Posterior cingulate gyrus (tissue), 11 donors: ENCODE results near the gene PHACTR3.
A peak's percentile ranks its signal among the peaks of the same experiment; 100 is the strongest.

Experiments used
- DNase-seq, 10 donors: peaks; one replicate each; pipeline versions ENCODE4 v3.0.0 to v3.0.0-alpha.2; 2020 to 2021; ENCODE audit warnings: mixed read lengths in 3 of 10
- intact Hi-C: fragments of 100-400 bp; cut with DNase I; formaldehyde crosslinking; loops from one replicate; pipeline ENCODE4 v1.15.1; 2023

Gene PHACTR3

DNA sequence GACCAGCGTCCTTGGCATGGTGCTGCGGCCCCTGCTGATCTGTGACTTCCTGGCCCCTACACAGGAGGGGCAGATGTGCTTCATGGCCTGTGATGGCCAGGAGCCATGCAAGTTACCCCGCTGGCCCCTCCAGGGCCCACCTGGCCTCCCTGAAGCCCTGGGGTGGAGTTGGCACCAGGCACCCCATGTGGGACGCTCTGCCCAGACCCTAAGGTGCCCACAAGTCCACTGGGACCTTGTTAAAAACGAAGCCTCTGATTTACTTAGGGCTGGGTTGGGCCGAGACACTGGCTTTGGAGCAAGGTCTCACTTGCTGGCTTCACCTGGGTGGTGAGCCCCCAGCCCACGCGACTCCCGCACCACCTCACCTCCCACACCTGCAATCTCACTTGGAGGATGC is 139.0 kb downstream of the PHACTR3 start:
- peak in 1 of 10 donors; percentile 60 for DNase-seq
- intact Hi-C loops, result no loop called here

DNA sequence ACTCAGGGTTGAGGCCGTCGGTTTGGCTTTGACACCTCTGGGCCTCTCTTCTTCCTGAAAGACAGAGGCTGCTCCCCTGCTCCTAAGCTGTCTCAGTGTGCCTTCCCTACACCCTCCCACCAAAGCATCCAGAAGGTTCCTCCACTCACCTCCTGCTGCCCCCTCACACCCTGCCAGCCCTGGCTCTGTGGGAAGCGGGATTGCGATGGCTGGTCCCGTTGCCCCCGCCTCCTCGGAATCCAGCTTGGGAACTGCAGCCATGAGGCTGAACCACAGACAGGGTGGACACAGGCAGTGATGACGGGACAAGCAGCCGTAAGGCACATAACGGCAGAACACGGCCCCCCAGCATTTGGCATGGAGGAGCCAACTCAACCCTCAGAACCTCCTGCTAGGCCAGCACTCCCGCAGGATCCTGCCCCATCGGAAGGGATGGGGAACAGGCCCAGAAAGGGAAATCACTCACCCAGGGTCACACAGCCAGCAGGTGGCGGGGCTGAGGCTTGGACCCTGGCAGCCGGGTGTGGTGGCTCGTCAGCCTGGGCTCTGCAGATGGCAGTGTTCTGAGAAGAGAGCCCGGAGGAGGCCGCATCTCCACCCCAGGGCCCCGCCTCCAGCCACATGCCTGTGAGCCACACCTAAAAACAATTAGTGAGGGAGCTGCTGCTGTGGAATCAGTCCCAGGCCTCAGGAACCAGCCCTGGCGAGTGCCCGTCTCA is 139.6 kb downstream of the PHACTR3 start:
- peak in 3 of 10 donors; percentile 23 to 89 (median 80) for DNase-seq
- intact Hi-C loops, result no loop called here

DNA sequence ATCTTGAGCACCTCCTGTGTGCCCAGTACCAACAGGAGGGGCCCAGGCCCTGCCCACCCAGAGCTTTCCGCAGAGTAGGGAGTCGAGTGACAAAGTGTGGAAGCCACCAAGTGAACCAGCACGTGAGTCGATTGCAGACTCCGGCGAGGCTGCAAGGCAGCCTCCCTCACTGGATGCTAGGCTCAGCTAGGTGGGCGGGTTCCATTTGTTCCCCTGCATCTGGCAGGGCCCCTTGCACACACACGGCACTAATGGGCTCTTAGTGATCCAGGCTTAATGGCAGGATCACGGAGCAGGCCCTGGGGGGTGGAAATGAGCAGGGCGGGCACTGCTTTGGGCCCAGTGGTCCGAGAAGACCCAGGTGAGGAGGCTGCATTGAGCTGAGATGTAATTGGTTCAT is 140.4 kb downstream of the PHACTR3 start:
- peak in 2 of 10 donors; percentile 56 to 64 for DNase-seq
- intact Hi-C loops, result no loop called here

DNA sequence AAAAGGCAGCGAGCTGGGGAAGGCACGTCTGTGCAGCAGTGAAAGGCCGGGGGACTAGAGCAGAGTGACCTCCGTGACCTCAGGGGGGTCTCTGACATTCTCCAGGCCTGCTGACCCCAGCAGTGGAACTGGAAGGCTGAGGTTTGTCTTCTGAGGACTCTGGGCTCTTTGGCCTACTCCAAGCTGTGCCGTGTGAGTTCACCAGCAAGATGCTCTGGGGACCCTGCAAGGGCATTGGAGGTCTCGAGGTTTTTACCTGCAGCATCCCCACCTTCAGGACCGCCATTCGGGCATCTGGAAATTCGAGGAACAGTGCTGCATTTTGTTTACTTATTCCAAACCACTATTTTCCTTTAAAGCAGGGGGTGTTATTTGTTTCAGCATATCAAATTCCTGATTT is 140.9 kb downstream of the PHACTR3 start:
- intact Hi-C loops, result no loop called here
- peak in 2 of 10 donors; percentile 17 to 67 for DNase-seq

DNA sequence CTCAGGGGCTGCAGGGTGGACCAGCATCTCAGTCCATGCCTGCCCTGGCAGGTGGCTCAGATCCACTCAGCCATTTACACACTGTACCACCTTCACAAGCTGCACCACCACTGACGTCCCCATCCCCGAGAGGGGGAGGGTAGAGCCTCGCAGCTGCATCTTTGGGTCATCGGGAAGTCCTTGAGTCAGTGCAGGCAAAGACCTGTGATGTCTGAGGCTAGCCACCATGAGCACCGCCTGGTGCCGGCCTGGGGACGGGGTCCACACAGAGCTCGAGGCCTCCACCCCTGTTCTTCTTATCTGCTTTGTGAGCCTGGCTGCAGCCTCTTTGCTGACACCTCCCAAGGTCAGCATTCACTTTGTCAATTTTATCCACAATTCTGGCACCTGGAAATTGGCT is 141.4 kb downstream of the PHACTR3 start:
- intact Hi-C loops, result no loop called here
- peak in 2 of 10 donors; percentile 52 to 77 for DNase-seq

DNA sequence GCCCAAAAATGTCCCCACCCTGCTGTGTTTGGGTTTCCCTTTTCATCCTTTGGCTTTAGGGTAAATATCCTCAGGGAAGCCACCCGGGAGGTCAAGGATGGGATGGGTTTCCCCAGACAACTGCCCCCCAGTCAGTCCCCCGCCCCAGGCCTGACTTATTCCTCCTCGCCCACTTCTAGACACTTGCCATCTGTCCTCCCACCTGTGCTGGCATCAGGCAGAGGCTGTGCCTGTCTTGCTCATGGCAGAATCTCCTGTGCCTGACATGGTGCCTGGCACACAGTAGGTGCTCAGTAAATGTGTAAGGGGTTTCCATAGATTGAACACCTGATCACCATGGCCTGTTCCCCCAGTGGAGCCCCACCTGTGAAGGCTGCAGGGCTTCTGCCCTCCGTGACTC is 141.8 kb downstream of the PHACTR3 start:
- peak in 1 of 10 donors; percentile 3 for DNase-seq
- intact Hi-C loops, result no loop called here

DNA sequence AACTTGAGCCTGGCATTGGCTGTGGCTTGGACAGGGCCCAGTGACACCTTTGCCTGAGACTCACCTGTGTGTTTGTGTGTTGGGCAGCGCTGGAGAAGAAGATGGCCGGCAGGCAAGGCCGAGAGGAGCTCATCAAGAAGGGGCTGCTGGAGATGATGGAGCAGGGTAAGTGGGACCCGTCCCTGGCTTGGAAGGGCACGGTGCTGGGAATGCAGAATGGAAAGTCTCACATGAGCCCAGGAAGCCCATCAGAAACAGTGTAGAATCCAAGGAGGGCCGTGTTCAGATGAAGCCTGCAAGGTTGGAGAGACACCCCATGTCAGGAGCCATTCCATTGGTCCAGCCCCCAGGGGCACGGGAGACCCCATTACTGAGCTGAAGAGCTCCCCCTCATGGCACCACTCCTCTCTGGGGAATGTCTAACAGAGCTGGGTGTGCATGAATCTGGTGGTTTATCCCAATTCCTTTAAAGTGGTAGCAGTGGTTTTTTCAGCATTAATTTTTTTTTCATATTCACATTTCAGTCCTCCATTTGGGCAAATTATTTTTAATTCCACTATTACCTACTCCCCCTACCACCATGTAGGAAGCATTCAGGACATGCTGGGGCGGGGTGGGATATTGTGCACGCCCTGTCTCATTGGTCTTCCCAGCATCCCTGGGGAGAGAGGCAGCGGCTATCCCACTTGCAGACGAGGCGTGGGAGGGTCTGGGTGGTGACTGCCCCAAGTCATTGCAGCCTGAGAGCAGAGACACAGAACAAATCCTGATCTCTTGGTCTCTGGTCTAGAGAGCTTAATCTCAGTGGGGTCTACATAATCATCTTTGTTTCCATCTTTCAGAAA is 143.6 kb downstream of the PHACTR3 start:
- DNase-seq, result peak in 3 of 10 donors; percentile 40 to 75 (median 40)
- intact Hi-C loops, result no loop called here

DNA sequence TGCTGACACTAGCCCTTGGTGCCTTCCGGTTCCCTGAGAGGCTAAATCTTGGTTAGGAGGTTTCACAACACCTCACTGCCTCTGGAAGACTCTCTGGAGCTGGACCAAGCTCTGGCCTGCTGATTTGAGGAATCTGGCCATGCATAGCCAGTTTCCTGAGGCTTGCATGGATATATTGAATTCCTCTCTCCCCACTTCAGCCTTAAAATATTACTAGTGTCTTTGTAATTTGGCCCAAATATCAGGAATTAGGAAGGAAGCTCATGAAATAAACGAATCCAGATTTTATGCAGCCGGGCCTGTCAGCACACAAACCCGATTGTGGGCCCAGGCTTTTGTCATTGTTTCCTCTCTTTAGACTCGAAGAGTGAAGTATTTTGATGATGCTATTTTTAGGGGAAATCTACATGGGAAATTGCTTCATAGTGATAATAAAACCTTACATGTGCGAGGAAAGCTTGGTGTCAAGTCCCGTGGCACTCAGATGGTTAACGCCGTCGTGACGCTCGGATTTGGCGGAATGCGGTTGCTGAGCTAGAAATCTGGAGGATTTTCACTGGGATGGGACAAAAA is 144.4 kb downstream of the PHACTR3 start:
- peak in 2 of 10 donors; percentile 29 to 52 for DNase-seq
- intact Hi-C loops, result no loop called here

DNA sequence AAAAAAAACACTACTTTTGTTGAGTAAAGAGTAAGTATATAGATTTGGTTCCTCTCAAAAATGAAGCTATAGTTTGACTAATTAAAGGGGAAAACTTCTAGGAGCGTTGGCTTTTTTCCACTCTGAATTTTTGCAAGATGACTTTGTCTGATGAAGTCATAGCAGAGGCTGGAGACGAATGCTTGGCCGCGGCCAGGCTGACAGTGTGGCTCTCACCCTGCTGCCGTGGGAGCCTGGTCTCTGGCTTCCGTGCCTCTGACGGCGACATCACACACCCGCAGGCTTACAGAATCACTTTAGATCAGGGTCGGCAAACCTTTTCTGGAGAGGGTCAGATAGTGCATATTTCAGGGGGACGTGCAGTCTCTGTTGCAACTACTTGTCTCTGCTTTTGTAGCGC is 145.0 kb downstream of the PHACTR3 start:
- intact Hi-C loops, result no loop called here

DNA sequence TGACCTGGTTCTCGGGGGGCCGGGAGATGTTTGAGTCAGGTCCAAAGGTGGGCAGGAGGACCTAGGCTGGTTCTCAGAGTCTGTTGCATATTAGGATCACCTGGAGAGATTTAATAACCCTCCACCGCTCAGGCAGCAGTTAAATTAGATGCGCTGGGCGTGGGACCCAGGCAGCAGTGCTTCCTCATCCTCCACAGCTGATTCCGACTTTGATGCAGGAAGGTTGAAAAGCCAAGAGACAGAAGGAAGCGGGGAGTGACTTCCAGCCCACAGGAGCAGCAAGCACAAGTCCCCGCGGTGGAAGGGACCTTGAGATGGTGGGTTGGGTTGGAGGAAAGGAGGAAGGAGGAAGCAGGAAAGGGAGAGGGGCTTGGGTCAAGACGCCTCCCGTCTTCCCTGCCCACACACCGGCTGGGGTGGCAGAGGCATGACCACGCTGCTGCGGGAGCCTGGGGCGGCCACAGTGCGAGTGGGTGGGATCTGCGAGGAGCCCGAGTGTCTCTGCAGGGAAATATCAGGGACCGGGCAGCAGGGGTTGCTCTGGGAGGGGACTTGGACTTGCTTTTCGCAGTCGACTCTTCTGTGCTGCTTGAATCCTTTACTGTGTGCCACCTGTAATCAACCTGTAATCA is 146.0 kb downstream of the PHACTR3 start:
- DNase-seq, result peak in 2 of 10 donors; percentile 76 to 82
- intact Hi-C loops, result no loop called here

More for the DNA sequence above, 145.0 kb downstream of the PHACTR3 start:
- DNase-seq, result peak in 5 of 10 donors; percentile 45 to 89 (median 78)

DNA sequence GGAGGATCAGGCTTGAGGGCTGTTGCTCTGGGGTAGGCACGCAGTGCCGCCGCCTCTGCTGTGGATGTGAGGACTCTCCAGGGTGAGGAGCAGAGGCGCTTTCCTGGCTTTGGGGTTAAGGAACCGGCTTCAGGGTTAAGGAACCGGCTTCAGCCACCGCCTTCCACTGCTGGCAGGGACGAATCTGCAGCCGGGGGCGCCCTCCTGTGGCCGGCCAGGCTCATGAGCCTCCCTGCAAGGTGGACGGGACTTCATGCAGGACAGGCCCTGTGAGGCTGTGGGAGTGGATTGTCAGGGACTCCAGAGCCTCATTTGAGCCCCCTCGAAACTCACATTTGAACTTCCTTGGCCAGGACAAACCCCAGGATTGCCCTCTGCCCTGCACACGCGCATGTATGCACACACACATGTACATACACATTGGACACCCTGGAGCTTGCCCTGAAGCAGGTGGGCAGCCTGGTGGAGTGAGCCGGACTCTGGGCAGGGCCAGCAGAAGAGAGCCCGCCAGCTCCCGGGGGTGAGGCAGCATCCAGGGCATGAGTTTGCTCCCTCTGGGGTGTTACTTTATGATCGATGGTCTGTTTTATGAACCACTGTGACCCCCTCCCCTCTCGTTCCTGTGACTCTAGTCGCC is 146.9 kb downstream of the PHACTR3 start:
- intact Hi-C loops, result loop anchor here (1.0 kb wide), 2 partner anchors 153 to 180 kb away; no protein-coding TSS in a partner anchor
- DNase-seq, result peak; percentile 79 to 98 (median 89)

DNA sequence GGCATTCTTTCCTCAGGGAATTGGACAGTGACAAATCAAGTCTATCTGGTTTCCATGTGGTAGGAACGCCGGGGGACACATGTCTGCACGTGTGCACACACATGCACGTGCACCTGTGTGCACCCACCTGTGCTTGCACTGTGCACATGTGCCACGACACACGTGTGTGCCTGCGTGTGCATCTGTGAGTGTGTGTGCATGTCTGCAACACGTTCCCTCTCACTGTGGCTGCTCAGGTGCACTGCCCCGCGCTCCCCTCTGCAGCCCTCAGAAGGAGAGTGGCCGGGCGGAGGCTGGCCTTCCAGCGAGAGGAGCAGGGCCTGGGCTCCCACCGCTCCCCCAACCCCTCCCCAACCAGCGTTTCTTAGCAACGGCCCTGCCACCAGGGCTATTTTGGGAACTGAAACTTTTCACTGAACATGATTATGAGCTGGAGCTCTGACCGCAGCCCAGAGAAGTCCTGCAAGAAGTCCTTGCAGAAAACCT is 147.8 kb downstream of the PHACTR3 start:
- intact Hi-C loops, result no loop called here

DNA sequence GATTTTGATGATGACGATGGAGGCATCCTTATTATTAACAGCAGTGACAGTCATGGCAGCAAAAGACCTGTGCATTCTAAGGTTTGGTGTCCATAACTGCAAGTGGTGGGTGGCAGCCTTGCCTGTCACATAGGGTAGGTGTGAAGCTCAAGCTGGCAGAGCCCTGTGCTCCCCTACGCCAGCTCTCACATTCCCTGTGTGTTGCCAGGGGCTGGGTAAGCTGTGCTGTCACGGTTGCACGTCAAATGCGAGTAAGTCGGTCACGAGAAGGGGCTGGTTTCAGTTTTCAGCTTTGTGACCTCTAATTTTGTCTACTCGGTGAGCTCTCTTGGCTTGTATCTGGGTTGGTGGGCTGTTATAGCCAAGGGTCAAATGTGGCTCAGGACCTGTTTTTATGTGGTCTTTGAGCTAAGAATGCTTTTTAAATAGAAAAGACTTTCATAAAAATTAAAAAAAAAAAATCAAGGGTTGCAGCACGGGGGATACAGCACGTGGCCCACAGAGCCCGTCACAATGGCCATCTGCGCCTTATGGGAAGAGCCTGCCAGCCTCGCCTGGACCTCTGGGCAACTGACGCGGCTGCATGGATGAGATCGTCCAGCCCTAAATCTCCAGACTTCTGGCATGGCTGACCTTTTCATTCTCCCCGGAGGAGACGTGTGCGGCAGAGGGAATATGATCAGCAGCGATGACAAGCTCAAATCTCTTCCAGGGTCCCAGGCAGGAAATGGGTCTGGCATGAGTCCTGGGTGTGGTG is 148.5 kb downstream of the PHACTR3 start:
- intact Hi-C loops, result no loop called here
- DNase-seq, result peak in 1 of 10 donors; percentile 69

More for the DNA sequence above, 147.8 kb downstream of the PHACTR3 start:
- peak in 6 of 10 donors; percentile 32 to 64 (median 46) for DNase-seq

DNA sequence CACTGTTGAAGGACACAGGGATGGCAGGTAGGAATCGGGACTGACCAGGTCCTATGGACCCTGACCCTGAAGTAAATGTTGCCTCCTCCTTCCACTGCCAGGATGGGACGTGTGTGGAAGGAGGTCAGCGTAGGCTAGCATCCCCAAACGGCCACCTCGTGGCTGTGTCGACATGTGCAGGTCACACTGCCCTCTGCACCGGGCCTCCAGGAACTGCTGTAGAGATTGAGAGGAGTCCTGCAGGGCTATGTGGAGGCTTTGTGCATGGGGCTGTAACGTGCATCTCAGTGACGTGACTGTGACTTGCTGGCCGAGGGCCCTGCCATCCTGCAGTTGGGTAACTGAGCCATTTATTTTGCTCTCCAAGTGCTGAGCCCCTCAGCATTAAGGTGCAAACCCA is 149.5 kb downstream of the PHACTR3 start:
- intact Hi-C loops, result no loop called here
- DNase-seq, result peak in 2 of 10 donors; percentile 63 to 67

DNA sequence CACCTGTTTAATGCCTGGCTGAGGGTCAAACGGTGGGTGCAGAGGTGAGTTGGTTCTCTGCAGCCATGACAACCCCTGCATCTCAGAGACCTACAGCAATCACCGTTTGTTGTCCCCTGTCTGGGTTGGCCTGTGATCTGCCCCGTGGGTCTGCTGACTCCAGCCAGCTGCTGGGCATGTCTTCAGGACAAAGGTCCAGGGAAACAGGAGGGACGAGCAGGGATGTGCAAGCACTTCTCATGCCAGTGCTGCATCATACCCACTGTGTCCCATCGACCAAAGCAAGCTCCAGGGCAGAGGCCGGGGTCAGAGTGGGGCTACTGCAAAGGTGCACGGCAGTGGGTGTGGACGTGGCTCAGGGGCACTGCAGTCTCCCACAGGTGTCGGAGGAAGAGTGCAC is 150.2 kb downstream of the PHACTR3 start:
- DNase-seq, result peak in 2 of 10 donors; percentile 20 to 81
- intact Hi-C loops, result no loop called here

DNA sequence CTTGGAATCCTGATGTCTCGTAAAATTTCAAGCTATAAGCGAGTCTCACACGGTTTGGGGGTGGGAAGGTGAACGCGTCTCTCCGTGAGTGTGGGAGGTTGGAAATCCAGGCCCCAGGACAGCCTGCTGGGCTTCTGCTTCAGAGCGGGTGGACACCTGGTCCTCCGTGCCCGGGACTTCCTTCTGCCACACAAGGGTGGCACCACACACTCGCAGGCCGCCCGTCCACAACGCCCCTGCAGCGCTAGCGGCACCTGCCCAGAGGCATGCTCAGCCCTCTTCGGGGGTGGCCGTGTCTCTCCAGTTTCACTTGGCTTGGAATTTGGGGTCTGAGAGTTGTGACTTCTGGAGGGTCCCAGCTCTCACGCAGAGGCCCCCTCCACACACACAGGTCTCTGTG is 151.9 kb downstream of the PHACTR3 start:
- DNase-seq, result peak in 3 of 10 donors; percentile 72 to 87 (median 81)
- intact Hi-C loops, result no loop called here

DNA sequence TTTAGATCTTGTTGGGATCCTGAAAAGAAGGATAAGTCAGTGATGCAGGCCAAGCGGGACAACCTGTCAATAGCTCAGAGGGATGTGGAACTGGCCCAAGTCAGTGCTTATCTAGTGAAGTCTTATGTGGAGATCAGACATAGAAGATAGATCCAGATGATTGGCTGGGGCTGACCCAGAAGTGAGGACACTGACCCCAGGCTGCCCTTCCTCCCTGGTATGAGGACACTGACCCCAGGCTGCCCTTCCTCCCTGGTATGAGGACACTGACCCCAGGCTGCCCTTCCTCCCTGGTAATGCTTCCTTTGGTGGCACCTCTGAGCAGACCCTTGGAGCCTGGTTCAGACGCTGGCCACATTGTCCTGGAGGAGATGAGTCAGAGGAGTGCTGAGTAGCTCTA is 159.7 kb downstream of the PHACTR3 start:
- intact Hi-C loops, result no loop called here
- no peak for DNase-seq

DNA sequence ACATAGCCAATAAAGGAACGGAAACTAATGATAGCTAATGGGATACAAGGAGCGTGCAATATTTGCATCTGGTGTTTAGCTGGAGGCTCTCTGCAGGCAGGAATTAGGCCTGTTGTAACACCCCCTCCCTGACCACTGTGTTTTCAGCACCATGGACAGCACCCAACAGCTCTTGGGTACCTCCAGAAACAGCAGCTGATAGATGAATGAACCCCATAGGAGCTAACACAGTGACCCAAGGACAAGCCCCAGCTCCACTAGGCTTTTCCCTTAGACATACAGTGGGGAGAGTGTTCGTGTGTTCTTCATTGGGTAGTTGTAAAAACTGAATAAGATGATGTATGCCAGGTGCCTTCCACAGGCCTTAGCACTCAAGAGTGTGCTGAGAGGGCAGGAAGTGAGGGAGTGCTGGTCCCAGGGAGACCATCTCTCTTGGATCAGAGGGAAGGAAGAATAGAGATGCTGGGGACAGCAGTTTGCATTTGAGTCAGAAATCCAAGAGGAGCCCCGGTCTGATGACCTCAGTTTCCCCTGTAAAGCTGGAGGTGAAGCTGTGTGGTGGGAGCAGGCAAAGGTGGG is 161.3 kb downstream of the PHACTR3 start:
- intact Hi-C loops, result no loop called here
- no peak for DNase-seq

DNA sequence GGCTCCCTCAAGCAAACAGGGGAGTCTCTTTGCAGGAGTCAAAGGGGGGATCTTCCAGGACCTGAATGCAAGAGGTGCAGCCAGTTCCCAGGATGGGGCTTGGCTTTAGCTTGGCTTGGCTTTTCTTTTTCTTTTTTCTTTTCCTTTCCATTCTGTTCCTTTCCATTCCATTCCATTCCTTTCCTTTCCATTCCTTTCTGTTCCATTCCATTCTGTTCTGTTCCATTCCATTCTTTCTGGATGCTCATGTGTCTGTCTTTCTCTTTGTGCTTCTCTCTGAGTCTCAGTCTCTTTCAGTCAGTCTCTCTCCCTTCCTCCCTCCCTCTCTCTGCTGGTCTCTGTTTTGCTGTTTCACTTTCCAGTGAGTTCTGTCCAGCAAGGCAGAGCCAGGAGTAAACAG is 163.3 kb downstream of the PHACTR3 start:
- intact Hi-C loops, result no loop called here
- no peak for DNase-seq
